Brain microvascular endothelial cell (primary cell): Measurements from ENCODE around the gene GRM5.
"Not testable (repeated sequence)": the region's sequence is repeated elsewhere in the genome, so short reads cannot be mapped to it uniquely, and the experiment has no call there.

Experiments
- DNase-seq: peaks from one replicate; pipeline ENCODE4 v3.0.0-alpha.2; 2020
- H3K27ac ChIP-seq: fragments of 250-450 bp; sonication (Bioruptor Pico); 2 replicates; pipeline ENCODE4 v1.5.1; 2020; ENCODE audit warnings: mild to moderate bottlenecking, moderate library complexity
- H3K27me3 ChIP-seq: fragments of 250-450 bp; sonication (Bioruptor Pico); replicated peaks from 2 replicates; pipeline ENCODE4 v1.5.1; 2020; ENCODE audit warnings: mild to moderate bottlenecking
- H3K36me3 ChIP-seq: fragments of 250-450 bp; sonication (Bioruptor Pico); replicated peaks from 2 replicates; pipeline ENCODE4 v1.5.1; 2020; ENCODE audit warnings: mild to moderate bottlenecking
- H3K4me3 ChIP-seq: 2 replicates; pipeline ENCODE4 v1.5.1; 2011; ENCODE audit warnings: low read depth, mild to moderate bottlenecking, control low read depth, low read length, moderate library complexity
- CTCF ChIP-seq: IDR thresholded peaks from 2 replicates; pipeline ENCODE4 v1.5.1; 2011; ENCODE audit warnings: low read depth, mild to moderate bottlenecking, moderate library complexity, low read length, control low read depth, inconsistent platforms; ENCODE audit errors: missing control alignments
- in situ Hi-C: cut with HindIII; loops from 2 replicates; pipeline ENCODE4 v1.10.0; 2017; ENCODE audit warnings: low sequenced_read_pairs, low pct_ligation_motif_present

Gene GRM5

GRCh38 chr11:88535266-88535665 is 530.5 kb downstream of the GRM5 start:
- no peak for DNase-seq
- no peak overlapping the region for H3K4me3 ChIP-seq
- H3K27ac ChIP-seq, result peak overlapping the region; percentile 91
- in situ Hi-C loops, result loop anchor here (25.0 kb wide), 1 partner anchor 523 kb away; no protein-coding TSS in a partner anchor
- no peak for TF ChIP-seq CTCF
- H3K36me3 ChIP-seq, result no peaks in the 10 kb centered on the region
- H3K27me3 ChIP-seq, result no peaks in the 10 kb centered on the region

- H3K4me3 ChIP-seq, H3K36me3 ChIP-seq, H3K27me3 ChIP-seq: not testable (repeated sequence)
- H3K27ac ChIP-seq, result peak overlapping the region; percentile 91
- peak; percentile 49 for DNase-seq
- in situ Hi-C loops, result loop anchor here (25.0 kb wide), 1 partner anchor 522 kb away; no protein-coding TSS in a partner anchor
Measured at GRCh38 chr11:88534706-88535105, 531.1 kb downstream of the GRM5 start.

GRCh38 chr11:88534185-88534584 is 531.6 kb downstream of the GRM5 start:
- no peak overlapping the region for H3K27ac ChIP-seq
- no peaks in the 10 kb centered on the region for H3K27me3 ChIP-seq
- H3K36me3 ChIP-seq, result no peaks in the 10 kb centered on the region
- no peak for TF ChIP-seq CTCF
- H3K4me3 ChIP-seq, result no peak overlapping the region
- in situ Hi-C loops, result loop anchor here (25.0 kb wide), 1 partner anchor 522 kb away; no protein-coding TSS in a partner anchor
- no peak for DNase-seq

- no peak for TF ChIP-seq CTCF
- no peak overlapping the region for H3K4me3 ChIP-seq
- no peaks in the 10 kb centered on the region for H3K27me3 ChIP-seq
- DNase-seq, result no peak
- no peak overlapping the region for H3K27ac ChIP-seq
- H3K36me3 ChIP-seq, result no peaks in the 10 kb centered on the region
- in situ Hi-C loops, result loop anchor here (25.0 kb wide), 1 partner anchor 521 kb away; no protein-coding TSS in a partner anchor
Measured at GRCh38 chr11:88533001-88533400, 532.8 kb downstream of the GRM5 start.

- DNase-seq, result no peak
- H3K27ac ChIP-seq, result no peak overlapping the region
- TF ChIP-seq CTCF, result no peak
- no peak overlapping the region for H3K4me3 ChIP-seq
- in situ Hi-C loops, result loop anchor here (25.0 kb wide), 1 partner anchor 520 kb away; no protein-coding TSS in a partner anchor
- no peaks in the 10 kb centered on the region for H3K36me3 ChIP-seq
- no peaks in the 10 kb centered on the region for H3K27me3 ChIP-seq
Measured at GRCh38 chr11:88531831-88532230, 534.0 kb downstream of the GRM5 start.

GRCh38 chr11:88529426-88529825 is 536.4 kb downstream of the GRM5 start:
- no peak for DNase-seq
- no peak for TF ChIP-seq CTCF
- in situ Hi-C loops, result loop anchor here (25.0 kb wide), 1 partner anchor 517 kb away; no protein-coding TSS in a partner anchor
- no peaks in the 10 kb centered on the region for H3K36me3 ChIP-seq
- no peaks in the 10 kb centered on the region for H3K27me3 ChIP-seq
- H3K4me3 ChIP-seq, result no peak overlapping the region
- H3K27ac ChIP-seq, result no peak overlapping the region
